ENCODE measurements around the gene DMPK.

- TF ChIP-seq EZH2 (IDR thresholded peaks at IDR 0.05; ENCODE audit: insufficient read depth, poor library complexity, severe bottlenecking) (no peak), EZH2phosphoT487 (IDR thresholded peaks at IDR 0.05; ENCODE audit: insufficient read depth, low read depth) (no peak)
Observed at GRCh38 chr19:45791744-45792469, 9.6 kb upstream of the DMPK start.
